ENCODE data around the gene SRGAP3.

DNA sequence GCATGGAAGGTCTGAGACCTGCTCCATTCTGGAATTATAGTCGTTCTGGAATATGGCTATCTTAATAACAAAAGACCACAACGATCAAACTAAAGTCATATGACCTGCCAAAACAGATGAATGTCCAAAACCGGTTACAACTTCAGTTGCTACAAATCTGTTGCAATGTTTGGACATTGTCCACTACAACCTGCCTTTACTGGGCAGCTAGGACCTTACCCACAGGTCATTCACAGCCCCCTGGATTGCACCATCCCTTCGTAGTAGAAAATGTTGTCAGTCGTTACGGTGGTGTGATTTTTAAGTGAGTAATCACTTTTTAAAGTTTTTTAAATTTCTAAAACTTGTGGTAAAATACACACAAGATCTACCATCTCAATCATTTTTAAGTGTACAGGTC is 22.5 kb upstream of the SRGAP3 start:
- TF ChIP-seq EZH2 (IDR thresholded peaks at IDR 0.05; ENCODE audit: low read length, missing control alignments) = no peak
- TF ChIP-seq, protein P1, sequence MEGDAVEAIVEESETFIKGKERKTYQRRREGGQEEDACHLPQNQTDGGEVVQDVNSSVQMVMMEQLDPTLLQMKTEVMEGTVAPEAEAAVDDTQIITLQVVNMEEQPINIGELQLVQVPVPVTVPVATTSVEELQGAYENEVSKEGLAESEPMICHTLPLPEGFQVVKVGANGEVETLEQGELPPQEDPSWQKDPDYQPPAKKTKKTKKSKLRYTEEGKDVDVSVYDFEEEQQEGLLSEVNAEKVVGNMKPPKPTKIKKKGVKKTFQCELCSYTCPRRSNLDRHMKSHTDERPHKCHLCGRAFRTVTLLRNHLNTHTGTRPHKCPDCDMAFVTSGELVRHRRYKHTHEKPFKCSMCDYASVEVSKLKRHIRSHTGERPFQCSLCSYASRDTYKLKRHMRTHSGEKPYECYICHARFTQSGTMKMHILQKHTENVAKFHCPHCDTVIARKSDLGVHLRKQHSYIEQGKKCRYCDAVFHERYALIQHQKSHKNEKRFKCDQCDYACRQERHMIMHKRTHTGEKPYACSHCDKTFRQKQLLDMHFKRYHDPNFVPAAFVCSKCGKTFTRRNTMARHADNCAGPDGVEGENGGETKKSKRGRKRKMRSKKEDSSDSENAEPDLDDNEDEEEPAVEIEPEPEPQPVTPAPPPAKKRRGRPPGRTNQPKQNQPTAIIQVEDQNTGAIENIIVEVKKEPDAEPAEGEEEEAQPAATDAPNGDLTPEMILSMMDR (conservative IDR thresholded peaks at IDR 0.05 in 1 of 2, IDR thresholded peaks at IDR 0.05 in 1 of 2; ENCODE audit: low read depth in 1 of 2, low read length in 2 of 2) = no peak
